ENCODE results near the gene OR6J1. TPM values are rescaled to one million over a fixed set of nuclear protein-coding genes. Genes with fewer than 3 reads are reported as not detected.

The OR6J1 gene
- total and polyA plus RNA-seq, 2 experiments from 2014 or later, result not detected

DNA sequence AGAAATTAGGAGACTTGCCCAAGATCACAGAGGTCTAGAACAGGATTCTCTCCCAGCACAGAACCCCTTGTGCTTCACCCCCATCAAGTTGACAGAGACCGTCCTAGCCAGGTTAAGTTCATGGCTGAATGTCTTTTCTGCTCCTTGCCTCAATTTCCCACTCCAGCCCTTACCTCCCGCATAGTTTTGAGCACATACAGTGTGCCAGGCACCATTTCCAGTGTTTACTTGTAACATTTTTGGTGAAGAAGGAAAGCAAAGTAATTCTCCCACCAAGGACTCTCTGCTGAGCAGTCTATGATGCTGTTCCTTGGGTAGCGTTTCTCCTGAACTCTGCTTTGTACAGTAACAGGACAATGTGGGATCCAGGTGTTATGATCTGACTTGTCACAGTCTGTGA, 44.8 kb downstream of the OR6J1 start:
- Histone ChIP-seq H2AFZ (no peak overlapping the region), H3K4me2 (ENCODE audit: unreplicated experiment) (peak overlapping the region; percentile 85), H3K9me3 (ENCODE audit: low read depth) (no peaks in the 10 kb centered on the region), H3K27ac (peak overlapping the region; percentile 86), H3K79me2 (ENCODE audit: insufficient read depth) (peaks cover 20% of the 10 kb centered on the region), H3K9ac (peak overlapping the region; percentile 93), H3K4me1 (ENCODE audit: insufficient read depth) (peaks cover 26% of the 10 kb centered on the region), H3K9me2 (ENCODE audit: insufficient read depth) (no peaks in the 10 kb centered on the region), H3K4me3 (peak overlapping the region; percentile 88), H3K27me3 (replicated peaks; ENCODE audit: insufficient read depth) (no peaks in the 10 kb centered on the region), H4K20me1 (ENCODE audit: insufficient read depth) (no peaks in the 10 kb centered on the region), H3K36me3 (ENCODE audit: low read depth) (peaks cover 12% of the 10 kb centered on the region), H3F3A (ENCODE audit: insufficient read depth) (no peaks in the 10 kb centered on the region)
- in situ Hi-C loops (cut with MboI), result no loop called here
- WGBS, 2 experiments (ENCODE audit: low coverage in 1 of 2, low lambda C conversion rate in 2 of 2, missing lambda C conversion rate in 2 of 2), result 96 to 98% methylated on average over 3 of the region's 3 CpGs
- DNase-seq, result no peak
- TF ChIP-seq EZH2 (IDR thresholded peaks at IDR 0.05; ENCODE audit: insufficient read depth, poor library complexity, severe bottlenecking) (no peak), EZH2phosphoT487 (IDR thresholded peaks at IDR 0.05; ENCODE audit: insufficient read depth, low read depth) (no peak)

DNA sequence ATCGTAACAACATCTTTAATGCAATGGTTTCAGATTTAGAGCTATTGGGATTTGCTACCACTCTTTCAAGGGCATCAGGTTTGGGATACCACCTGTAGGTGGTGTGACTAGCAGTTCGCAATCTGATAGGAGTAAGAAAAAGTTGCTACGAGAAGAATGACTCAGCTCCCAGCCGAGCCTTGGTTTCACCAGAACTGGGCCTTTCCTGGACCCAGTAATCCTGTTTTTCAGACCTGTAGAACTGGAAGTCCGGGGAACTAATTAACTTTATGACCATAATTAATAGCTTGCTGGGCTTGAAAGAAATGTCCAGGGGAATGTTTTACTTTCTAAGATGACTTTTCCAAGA, 45.3 kb downstream of the OR6J1 start:
- 1 to 2% methylated on average over 5 of the region's 5 CpGs for WGBS, 2 experiments (ENCODE audit: low coverage in 1 of 2, low lambda C conversion rate in 2 of 2, missing lambda C conversion rate in 2 of 2)
- TF ChIP-seq EZH2phosphoT487 (IDR thresholded peaks at IDR 0.05; ENCODE audit: insufficient read depth, low read depth) (no peak), EZH2 (IDR thresholded peaks at IDR 0.05; ENCODE audit: insufficient read depth, poor library complexity, severe bottlenecking) (no peak)
- Histone ChIP-seq H3K9me2 (ENCODE audit: insufficient read depth) (no peaks in the 10 kb centered on the region), H3K27me3 (replicated peaks; ENCODE audit: insufficient read depth) (no peaks in the 10 kb centered on the region), H3K9ac (peak overlapping the region; percentile 93), H3K9me3 (ENCODE audit: low read depth) (no peaks in the 10 kb centered on the region), H4K20me1 (ENCODE audit: insufficient read depth) (no peaks in the 10 kb centered on the region), H3K4me3 (peak overlapping the region; percentile 88), H3K36me3 (ENCODE audit: low read depth) (peaks cover 7% of the 10 kb centered on the region), H3K4me1 (ENCODE audit: insufficient read depth) (peaks cover 26% of the 10 kb centered on the region), H3K4me2 (ENCODE audit: unreplicated experiment) (peak overlapping the region; percentile 85), H3K79me2 (ENCODE audit: insufficient read depth) (peaks cover 20% of the 10 kb centered on the region), H2AFZ (peak overlapping the region; percentile 97), H3K27ac (peak overlapping the region; percentile 86), H3F3A (ENCODE audit: insufficient read depth) (no peaks in the 10 kb centered on the region)
- peak; percentile 86 for DNase-seq
- in situ Hi-C loops (cut with MboI), result no loop called here

GRCh38 chr14:22598099-22598895, 45.9 kb downstream of the OR6J1 start, which contains the start of gene ABHD4:
Gene ABHD4 (plus strand): TSS chr14:22598300. CDS start chr14:22598307, 7 bp downstream.
- Histone ChIP-seq H3K4me2 (ENCODE audit: unreplicated experiment) (peak within 1 kb of the TSS; percentile 85), H4K20me1 (ENCODE audit: insufficient read depth) (no peaks in the 10 kb centered on the region), H3K4me3 (peak within 1 kb of the TSS; percentile 88), H3K36me3 (ENCODE audit: low read depth) (peaks cover 4% of the 10 kb centered on the region; the same call in 1 of the 2 replicates), H3K4me1 (ENCODE audit: insufficient read depth) (peaks cover 26% of the 10 kb centered on the region), H3K9me3 (ENCODE audit: low read depth) (no peaks in the 10 kb centered on the region), H3K79me2 (ENCODE audit: insufficient read depth) (peaks cover 20% of the 10 kb centered on the region), H3K9ac (peak within 1 kb of the TSS; percentile 93), H3K27me3 (replicated peaks; ENCODE audit: insufficient read depth) (no peaks in the 10 kb centered on the region), H3K27ac (peak within 1 kb of the TSS; percentile 86), H2AFZ (peak within 1 kb of the TSS; percentile 97), H3F3A (ENCODE audit: insufficient read depth) (no peaks in the 10 kb centered on the region), H3K9me2 (ENCODE audit: insufficient read depth) (no peaks in the 10 kb centered on the region)
- WGBS, 2 experiments (ENCODE audit: low coverage in 1 of 2, low lambda C conversion rate in 2 of 2, missing lambda C conversion rate in 2 of 2), result 1% methylated on average over 34 to 49 of the region's 49 CpGs
- in situ Hi-C loops (cut with MboI), result no loop called here
- no peak for TF ChIP-seq EZH2phosphoT487 (IDR thresholded peaks at IDR 0.05; ENCODE audit: insufficient read depth, low read depth)
- no peak for TF ChIP-seq EZH2 (IDR thresholded peaks at IDR 0.05; ENCODE audit: insufficient read depth, poor library complexity, severe bottlenecking)
- peak; percentile 91 for DNase-seq

DNA sequence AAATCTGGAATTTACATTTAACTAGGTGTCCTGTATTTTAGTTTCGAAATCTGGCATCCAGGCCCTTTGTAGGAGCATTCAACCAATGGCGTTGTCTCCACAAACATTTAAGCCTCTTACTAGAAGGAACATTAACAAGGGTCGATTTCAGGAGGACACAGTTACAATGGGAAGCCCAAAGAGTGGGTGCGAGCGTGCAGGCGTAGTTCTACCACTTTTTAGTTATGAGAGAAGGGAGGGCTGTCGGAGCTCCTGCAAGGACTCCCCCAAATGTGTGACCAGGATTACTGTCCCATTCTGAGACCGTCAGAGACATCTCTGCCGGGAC, 46.4 kb downstream of the OR6J1 start:
- peak overlapping the region; percentile 86 for H3K27ac ChIP-seq
- H3K4me1 ChIP-seq (ENCODE audit: insufficient read depth), result peaks cover 21% of the 10 kb centered on the region
- no peaks in the 10 kb centered on the region for H4K20me1 ChIP-seq (ENCODE audit: insufficient read depth)
- peak; percentile 29 for DNase-seq
- H3K9me2 ChIP-seq (ENCODE audit: insufficient read depth), result no peaks in the 10 kb centered on the region
- H3F3A ChIP-seq (ENCODE audit: insufficient read depth), result no peaks in the 10 kb centered on the region
- peak overlapping the region; percentile 85 for H3K4me2 ChIP-seq (ENCODE audit: unreplicated experiment)
- peaks cover 20% of the 10 kb centered on the region for H3K79me2 ChIP-seq (ENCODE audit: insufficient read depth)
- WGBS, 2 experiments (ENCODE audit: low coverage in 1 of 2, low lambda C conversion rate in 2 of 2, missing lambda C conversion rate in 2 of 2), result 6 to 8% methylated on average over 9 of the region's 9 CpGs
- in situ Hi-C loops (cut with MboI), result no loop called here
- no peaks in the 10 kb centered on the region for H3K27me3 ChIP-seq (replicated peaks; ENCODE audit: insufficient read depth)
- H2AFZ ChIP-seq, result peak overlapping the region; percentile 97
- peak overlapping the region; percentile 93 for H3K9ac ChIP-seq
- TF ChIP-seq EZH2phosphoT487 (IDR thresholded peaks at IDR 0.05; ENCODE audit: insufficient read depth, low read depth), result no peak
- no peak for TF ChIP-seq EZH2 (IDR thresholded peaks at IDR 0.05; ENCODE audit: insufficient read depth, poor library complexity, severe bottlenecking)
- H3K4me3 ChIP-seq, result peak overlapping the region; percentile 88
- peaks cover 4% of the 10 kb centered on the region; the same call in 1 of the 2 replicates for H3K36me3 ChIP-seq (ENCODE audit: low read depth)
- H3K9me3 ChIP-seq (ENCODE audit: low read depth), result no peaks in the 10 kb centered on the region
